ENCODE results near the gene RBM17.
A peak's percentile ranks its signal among the peaks of the same experiment; 100 is the strongest.

RBM17 gene

GRCh38 chr10:6052247-6053221 lies 36.3 kb upstream of the RBM17 start:
- Histone ChIP-seq H3K4me1 (ENCODE audit: insufficient read depth, low read length, severe bottlenecking) (peaks cover 92% of the 10 kb centered on the region), H3K27me3 (ENCODE audit: insufficient read depth, low read length) (no peaks in the 10 kb centered on the region), H2AFZ (ENCODE audit: low read length) (no peak overlapping the region), H3K9me2 (ENCODE audit: low read depth, low read length) (no peaks in the 10 kb centered on the region), H3K27ac (ENCODE audit: low read depth, low read length, poor library complexity, severe bottlenecking) (peak overlapping the region; percentile 92), H3K4me2 (ENCODE audit: low read length) (peak overlapping the region; percentile 60), H3K36me3 (ENCODE audit: insufficient read depth, low read length) (peaks cover 31% of the 10 kb centered on the region; the same call in 1 of the 2 replicates), H3F3A (ENCODE audit: insufficient read depth, low read length) (peaks cover 5% of the 10 kb centered on the region; the same call in 1 of the 2 replicates), H3K9me3 (ENCODE audit: low read length) (no peaks in the 10 kb centered on the region), H3K9ac (ENCODE audit: low read length) (peak overlapping the region; percentile 64), H3K79me2 (ENCODE audit: insufficient read depth, low read length) (no peaks in the 10 kb centered on the region), H3K4me3 (ENCODE audit: low read depth, low read length, poor library complexity, severe bottlenecking) (peak overlapping the region; percentile 35), H4K20me1 (ENCODE audit: insufficient read depth, low read length) (no peaks in the 10 kb centered on the region)
- TF ChIP-seq EZH2 (IDR thresholded peaks at IDR 0.05; ENCODE audit: borderline replicate concordance, low read length), result no peak
- TF ChIP-seq CTCF (IDR thresholded peaks at IDR 0.05; ENCODE audit: low read length), result no peak

DNA sequence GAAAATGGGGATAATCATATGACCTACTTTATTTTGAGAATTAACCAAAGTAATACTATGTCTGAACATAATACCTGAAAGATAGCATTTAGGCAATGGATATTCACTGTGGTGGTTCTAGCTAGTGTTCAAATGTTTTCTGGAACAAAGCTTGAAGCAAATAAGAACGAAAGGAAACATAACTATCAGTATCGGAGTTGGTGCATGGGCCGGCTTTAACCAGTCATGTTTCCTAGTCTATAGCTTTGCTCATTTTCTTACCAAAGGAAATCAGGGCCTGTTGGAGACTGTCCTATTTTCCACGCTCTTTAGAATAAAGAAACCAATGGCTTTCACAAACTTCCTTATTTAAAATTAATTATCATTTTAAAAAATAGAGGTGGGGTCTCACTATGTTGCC lies 35.5 kb upstream of the RBM17 start:
- TF ChIP-seq CTCF (IDR thresholded peaks at IDR 0.05; ENCODE audit: low read length), result no peak
- no peak for TF ChIP-seq EZH2 (IDR thresholded peaks at IDR 0.05; ENCODE audit: borderline replicate concordance, low read length)
- H3K36me3 ChIP-seq (ENCODE audit: insufficient read depth, low read length), result peaks cover 30% of the 10 kb centered on the region; the same call in 1 of the 2 replicates
- no peaks in the 10 kb centered on the region for H3K9me2 ChIP-seq (ENCODE audit: low read depth, low read length)
- H3F3A ChIP-seq (ENCODE audit: insufficient read depth, low read length), result peaks cover 7% of the 10 kb centered on the region; the same call in 1 of the 2 replicates
- H3K79me2 ChIP-seq (ENCODE audit: insufficient read depth, low read length), result 0 out of 2 replicates have a peak, but pooled peaks cover 2% of the 10 kb centered on the region
- peaks cover 94% of the 10 kb centered on the region for H3K4me1 ChIP-seq (ENCODE audit: insufficient read depth, low read length, severe bottlenecking)
- peak overlapping the region; percentile 60; the same call in 1 of the 2 replicates for H3K4me2 ChIP-seq (ENCODE audit: low read length)
- H3K27ac ChIP-seq (ENCODE audit: low read depth, low read length, poor library complexity, severe bottlenecking), result peak overlapping the region; percentile 92
- H2AFZ ChIP-seq (ENCODE audit: low read length), result no peak overlapping the region
- H4K20me1 ChIP-seq (ENCODE audit: insufficient read depth, low read length), result no peaks in the 10 kb centered on the region
- no peak overlapping the region for H3K4me3 ChIP-seq (ENCODE audit: low read depth, low read length, poor library complexity, severe bottlenecking)
- peak overlapping the region; percentile 64; the same call in 1 of the 2 replicates for H3K9ac ChIP-seq (ENCODE audit: low read length)
- no peaks in the 10 kb centered on the region for H3K27me3 ChIP-seq (ENCODE audit: insufficient read depth, low read length)
- no peaks in the 10 kb centered on the region for H3K9me3 ChIP-seq (ENCODE audit: low read length)

DNA sequence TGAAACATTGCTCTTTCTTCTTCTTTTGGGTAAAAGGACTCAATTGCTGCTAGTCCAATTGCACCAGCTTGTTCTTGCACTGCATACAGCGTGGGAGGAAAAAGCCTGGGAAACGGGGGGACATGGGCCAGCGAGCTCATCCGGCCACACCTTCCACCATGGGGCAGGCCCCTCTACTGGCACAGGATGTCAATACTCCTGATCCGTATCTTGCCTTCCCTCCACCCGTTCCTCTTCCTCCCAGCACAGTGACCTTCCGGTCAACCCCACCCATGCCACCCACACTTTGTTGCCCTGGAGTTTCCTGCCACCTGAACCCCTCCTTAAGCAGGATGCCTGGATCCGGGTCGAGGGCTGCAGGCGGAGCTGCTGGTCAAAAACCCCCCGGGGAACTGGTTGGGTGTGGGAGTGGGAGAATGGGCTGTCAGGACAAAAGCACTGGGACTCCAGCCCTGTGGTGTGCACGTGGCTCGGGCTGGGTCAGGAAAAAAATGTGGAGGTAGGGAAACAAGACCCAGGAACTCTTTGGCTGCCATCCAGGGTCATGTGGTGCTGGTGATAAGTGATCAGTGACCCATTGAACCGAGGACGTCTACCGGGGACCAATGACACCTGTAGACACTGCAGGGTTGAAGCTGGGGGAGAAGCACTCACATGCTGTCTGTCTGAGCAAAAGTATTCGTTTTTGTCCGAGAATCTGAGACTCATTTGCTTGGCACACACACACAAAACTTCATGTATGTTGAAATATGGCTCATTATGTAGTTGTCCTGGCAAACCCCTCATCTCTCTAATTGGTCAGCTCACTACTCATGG lies 34.8 kb upstream of the RBM17 start:
- Histone ChIP-seq H3K9me2 (ENCODE audit: low read depth, low read length) (no peaks in the 10 kb centered on the region), H3K9me3 (ENCODE audit: low read length) (no peaks in the 10 kb centered on the region), H3F3A (ENCODE audit: insufficient read depth, low read length) (peaks cover 9% of the 10 kb centered on the region; the same call in 1 of the 2 replicates), H3K27me3 (ENCODE audit: insufficient read depth, low read length) (no peaks in the 10 kb centered on the region), H3K4me3 (ENCODE audit: low read depth, low read length, poor library complexity, severe bottlenecking) (peak overlapping the region; percentile 19), H3K4me1 (ENCODE audit: insufficient read depth, low read length, severe bottlenecking) (peaks cover 94% of the 10 kb centered on the region), H2AFZ (ENCODE audit: low read length) (no peak overlapping the region), H3K9ac (ENCODE audit: low read length) (peak overlapping the region; percentile 12; the same call in 1 of the 2 replicates), H3K4me2 (ENCODE audit: low read length) (peak overlapping the region; percentile 60; the same call in 1 of the 2 replicates), H3K79me2 (ENCODE audit: insufficient read depth, low read length) (0 out of 2 replicates have a peak, but pooled peaks cover 8% of the 10 kb centered on the region), H3K36me3 (ENCODE audit: insufficient read depth, low read length) (peaks cover 35% of the 10 kb centered on the region; the same call in 1 of the 2 replicates), H3K27ac (ENCODE audit: low read depth, low read length, poor library complexity, severe bottlenecking) (peak overlapping the region; percentile 92), H4K20me1 (ENCODE audit: insufficient read depth, low read length) (no peaks in the 10 kb centered on the region)
- TF ChIP-seq EZH2 (IDR thresholded peaks at IDR 0.05; ENCODE audit: borderline replicate concordance, low read length) (no peak), CTCF (IDR thresholded peaks at IDR 0.05; ENCODE audit: low read length) (no peak)

All from OCI-LY1 (cell line).